Measurements from ENCODE around the gene AOC3. TPM values are rescaled to one million over a fixed set of nuclear protein-coding genes. Genes with fewer than 3 reads are reported as not detected.

Gene AOC3
- total and polyA plus RNA-seq, 10 donors = 7.1 to 32.5 (median 15.8) TPM

DNA sequence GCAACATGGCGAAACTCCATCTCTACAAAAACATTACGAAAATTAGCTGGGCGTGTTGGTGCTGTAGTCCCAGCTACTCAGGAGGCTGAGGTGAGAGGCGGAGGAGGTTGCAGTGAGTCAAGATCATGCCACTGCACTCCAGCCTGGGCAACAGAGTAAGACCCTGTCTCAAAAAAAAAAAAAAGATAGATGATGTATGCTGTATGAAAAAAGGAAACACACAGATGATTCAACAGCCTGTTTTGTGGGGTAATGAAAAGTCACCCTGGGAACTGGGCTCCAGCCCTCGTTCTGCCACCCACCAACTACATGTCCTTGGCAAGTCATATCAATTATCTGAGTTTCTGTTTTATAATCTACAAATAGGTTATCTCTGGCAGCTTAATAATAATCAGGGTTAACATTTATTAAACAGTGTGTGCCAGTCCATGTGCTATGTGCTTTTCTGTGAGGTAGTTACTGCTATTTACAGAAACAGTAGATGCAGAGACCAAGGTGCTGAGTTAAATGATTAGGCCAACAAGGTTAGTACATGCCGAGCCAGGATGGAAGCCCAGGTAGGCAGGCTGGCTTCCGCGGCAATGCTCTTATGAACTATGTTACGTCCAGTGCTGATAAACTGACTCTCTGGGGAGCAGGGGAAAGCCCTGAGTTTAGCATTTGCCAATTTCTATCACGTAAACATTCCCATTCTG lies 50.7 kb downstream of the AOC3 start:
- TF ChIP-seq POLR2A (IDR thresholded peaks at IDR 0.05) (no peak), POLR2AphosphoS5 (IDR thresholded peaks at IDR 0.05) (no peak), CTCF (IDR thresholded peaks at IDR 0.05 in 8 of 11, conservative IDR thresholded peaks at IDR 0.05 in 3 of 11) (no peak)
- no peak overlapping the region for H3K27ac ChIP-seq
- H3K4me3 ChIP-seq = no peak overlapping the region
- H3K4me1 ChIP-seq = no peaks in the 10 kb centered on the region
- intact Hi-C loops (cut with DNase I; ENCODE audit: low total_unique reads) = no loop called here
- DNase-seq = no peak
- peaks cover 0 to 4% (median 0%) of the 10 kb centered on the region in 7 donors for H3K27me3 ChIP-seq (replicated peaks in 1 of 7)
- 77 to 90% (median 85%) methylated on average over 10 of the region's 10 CpGs for WGBS, 5 donors
- no peaks in the 10 kb centered on the region for H3K9me3 ChIP-seq
- no peaks in the 10 kb centered on the region for H3K36me3 ChIP-seq

DNA sequence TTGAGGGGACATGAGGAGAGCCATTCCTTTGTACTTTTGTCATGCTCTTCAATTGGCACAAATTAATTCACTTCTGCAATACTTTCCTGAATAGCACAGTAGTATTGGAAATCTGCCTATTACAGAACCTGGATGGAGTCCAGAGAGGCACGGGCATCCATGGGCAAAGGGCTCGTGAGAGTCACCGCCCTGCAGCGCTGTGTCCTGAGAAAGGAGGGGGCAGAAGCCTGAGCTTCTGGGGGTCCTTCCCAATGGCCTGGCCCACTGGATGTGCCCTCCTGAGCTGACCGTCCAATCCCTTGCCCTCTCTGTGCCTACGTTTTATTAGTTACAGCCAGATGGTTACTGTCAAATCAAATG lies 53.1 kb downstream of the AOC3 start:
- no peaks in the 10 kb centered on the region for H3K9me3 ChIP-seq
- H3K27me3 ChIP-seq (replicated peaks in 1 of 7) = peaks cover 0 to 4% (median 0%) of the 10 kb centered on the region in 7 donors
- DNase-seq = no peak
- no peak overlapping the region for H3K4me3 ChIP-seq
- no peaks in the 10 kb centered on the region for H3K4me1 ChIP-seq
- H3K27ac ChIP-seq = no peak overlapping the region
- TF ChIP-seq CTCF (IDR thresholded peaks at IDR 0.05 in 8 of 11, conservative IDR thresholded peaks at IDR 0.05 in 3 of 11) = no peak
- TF ChIP-seq POLR2AphosphoS5 (IDR thresholded peaks at IDR 0.05) = no peak
- TF ChIP-seq POLR2A (IDR thresholded peaks at IDR 0.05) = no peak
- no peaks in the 10 kb centered on the region for H3K36me3 ChIP-seq
- intact Hi-C loops (cut with DNase I; ENCODE audit: low total_unique reads) = no loop called here
- WGBS, 5 donors = 76 to 87% (median 78%) methylated on average over 6 of the region's 6 CpGs

GRCh38 chr17:42906772-42907446 lies 55.9 kb downstream of the AOC3 start:
- H3K27ac ChIP-seq = no peak overlapping the region
- 69 to 80% (median 74%) methylated on average over 8 of the region's 8 CpGs for WGBS, 5 donors
- H3K4me3 ChIP-seq = no peak overlapping the region
- DNase-seq = no peak
- peaks cover 0 to 14% (median 0%) of the 10 kb centered on the region in 7 donors for H3K27me3 ChIP-seq (replicated peaks in 1 of 7)
- H3K4me1 ChIP-seq = no peaks in the 10 kb centered on the region
- no peaks in the 10 kb centered on the region for H3K9me3 ChIP-seq
- intact Hi-C loops (cut with DNase I; ENCODE audit: low total_unique reads) = no loop called here
- TF ChIP-seq POLR2A (IDR thresholded peaks at IDR 0.05) = no peak
- TF ChIP-seq POLR2AphosphoS5 (IDR thresholded peaks at IDR 0.05) = no peak
- no peak for TF ChIP-seq CTCF (IDR thresholded peaks at IDR 0.05 in 8 of 11, conservative IDR thresholded peaks at IDR 0.05 in 3 of 11)
- no peaks in the 10 kb centered on the region for H3K36me3 ChIP-seq

Small RNA genes within 50 kb of the gene (microRNA-seq; reads per million reads assigned to microRNA genes)
- gene MIR6781 = 0 to 0.72 (median 0.28) reads per million in 3 donors

Small RNA genes within 50 kb of the gene (small RNA-seq; reads per million reads assigned to genes)
- gene MIR6781 (0 reads per million in 4 donors), gene RNU6-287P (0 reads per million in 4 donors)

Other genes with a start within 250 kb of the AOC3 start
- gene RETREG3, start 241.8 kb upstream of the AOC3 start, total RNA-seq = 10 to 100 TPM; 65.8 to 87.5 (median 80.5) TPM
- gene RETREG3, start 241.8 kb upstream of the AOC3 start, polyA plus RNA-seq = 10 to 100 TPM; 20.3 to 30.9 (median 30.3) TPM
- gene TUBG1, start 241.5 kb upstream of the AOC3 start, total RNA-seq = 10 to 100 TPM; 20.4 to 33.8 (median 26.3) TPM
- 10 to 100 TPM in 2 of 3 donors, 1 to 10 TPM in 1; 9.5 to 19.4 (median 16.9) TPM for gene TUBG1, start 241.5 kb upstream of the AOC3 start, polyA plus RNA-seq
- gene TUBG2, start 191.9 kb upstream of the AOC3 start, total RNA-seq = 10 to 100 TPM; 13.8 to 24.9 (median 16.6) TPM
- 10 to 100 TPM in 1 of 3 donors, 1 to 10 TPM in 2; 4.9 to 12.5 (median 8.4) TPM for gene TUBG2, start 191.9 kb upstream of the AOC3 start, polyA plus RNA-seq
- 10 to 100 TPM; 10.8 to 19.5 (median 14.6) TPM for gene PLEKHH3, start 174.2 kb upstream of the AOC3 start, total RNA-seq
- gene PLEKHH3, start 174.2 kb upstream of the AOC3 start, polyA plus RNA-seq = 10 to 100 TPM in 2 of 3 donors, 1 to 10 TPM in 1; 9.4 to 16.0 (median 13.1) TPM
- gene CCR10, start 169.4 kb upstream of the AOC3 start, total RNA-seq = 1 to 10 TPM in 5 of 7 donors, under 1 TPM in 2; 0.51 to 4.7 (median 2.0) TPM
- gene CCR10, start 169.4 kb upstream of the AOC3 start, polyA plus RNA-seq = 1 to 10 TPM in 1 of 3 donors, under 1 TPM in 2; 0.71 to 1.1 (median 0.76) TPM
- gene CNTNAP1, start 168.7 kb upstream of the AOC3 start, total RNA-seq = 10 to 100 TPM in 3 of 7 donors, 1 to 10 TPM in 4; 3.9 to 11.2 (median 7.5) TPM
- 1 to 10 TPM; 1.1 to 3.1 (median 1.6) TPM for gene CNTNAP1, start 168.7 kb upstream of the AOC3 start, polyA plus RNA-seq
- 100 to 1,000 TPM in 1 of 7 donors, 10 to 100 TPM in 6; 62.3 to 104 (median 75.5) TPM for gene EZH1, start 106.2 kb upstream of the AOC3 start, total RNA-seq
- gene EZH1, start 106.2 kb upstream of the AOC3 start, polyA plus RNA-seq = 10 to 100 TPM; 24.1 to 27.9 (median 27.1) TPM
- gene RAMP2, start 90.0 kb upstream of the AOC3 start, total RNA-seq = 10 to 100 TPM in 6 of 7 donors, 1 to 10 TPM in 1; 9.7 to 34.3 (median 27.0) TPM
- 10 to 100 TPM; 21.5 to 51.7 (median 36.0) TPM for gene RAMP2, start 90.0 kb upstream of the AOC3 start, polyA plus RNA-seq
- 10 to 100 TPM; 29.6 to 41.1 (median 34.5) TPM for gene VPS25, start 77.8 kb upstream of the AOC3 start, total RNA-seq
- 10 to 100 TPM; 31.0 to 47.7 (median 41.4) TPM for gene VPS25, start 77.8 kb upstream of the AOC3 start, polyA plus RNA-seq
- under 1 TPM in 3 of 7 donors, not detected in 4; 0.10 to 0.52 (median 0.41) TPM for gene WNK4, start 70.6 kb upstream of the AOC3 start, total RNA-seq
- gene WNK4, start 70.6 kb upstream of the AOC3 start, polyA plus RNA-seq = under 1 TPM in 2 of 3 donors, not detected in 1; 0.04 to 0.06 TPM
- gene COA3, start 52.5 kb upstream of the AOC3 start, total RNA-seq = 10 to 100 TPM; 30.0 to 62.0 (median 39.0) TPM
- 100 to 1,000 TPM in 1 of 3 donors, 10 to 100 TPM in 2; 65.6 to 126 (median 97.1) TPM for gene COA3, start 52.5 kb upstream of the AOC3 start, polyA plus RNA-seq
- not detected for gene CNTD1, start 52.3 kb upstream of the AOC3 start, total RNA-seq
- gene CNTD1, start 52.3 kb upstream of the AOC3 start, polyA plus RNA-seq = under 1 TPM; 0.17 to 0.26 (median 0.24) TPM
- gene BECN1, start 26.9 kb upstream of the AOC3 start, total RNA-seq = 100 to 1,000 TPM in 2 of 7 donors, 10 to 100 TPM in 5; 76.4 to 113 (median 95.6) TPM
- 10 to 100 TPM; 43.0 to 57.8 (median 50.2) TPM for gene BECN1, start 26.9 kb upstream of the AOC3 start, polyA plus RNA-seq
- 10 to 100 TPM; 66.9 to 96.4 (median 77.4) TPM for gene PSME3, start 17.8 kb upstream of the AOC3 start, total RNA-seq
- gene PSME3, start 17.8 kb upstream of the AOC3 start, polyA plus RNA-seq = 10 to 100 TPM; 19.1 to 46.0 (median 29.6) TPM
- gene AOC2, start 6.6 kb upstream of the AOC3 start, total RNA-seq = 1 to 10 TPM; 2.3 to 3.6 (median 2.7) TPM
- gene AOC2, start 6.6 kb upstream of the AOC3 start, polyA plus RNA-seq = under 1 TPM; 0.59 to 0.90 (median 0.63) TPM
- gene G6PC1, start 49.6 kb downstream of the AOC3 start, total RNA-seq = not detected
- gene G6PC1, start 49.6 kb downstream of the AOC3 start, polyA plus RNA-seq = not detected
- gene AARSD1, start 113.3 kb downstream of the AOC3 start, total RNA-seq = 10 to 100 TPM; 13.1 to 44.2 (median 31.5) TPM
- gene AARSD1, start 113.3 kb downstream of the AOC3 start, polyA plus RNA-seq = 10 to 100 TPM; 39.8 to 55.6 (median 50.3) TPM
- 1 to 10 TPM in 3 of 7 donors, under 1 TPM in 3, not detected in 1; 0.61 to 1.8 (median 1.1) TPM for gene PTGES3L, start 128.9 kb downstream of the AOC3 start, total RNA-seq
- under 1 TPM; 0.70 to 0.93 (median 0.89) TPM for gene PTGES3L, start 128.9 kb downstream of the AOC3 start, polyA plus RNA-seq
- 10 to 100 TPM; 17.1 to 27.9 (median 22.4) TPM for gene RUNDC1, start 129.4 kb downstream of the AOC3 start, total RNA-seq
- 10 to 100 TPM in 1 of 3 donors, 1 to 10 TPM in 2; 6.7 to 10.5 (median 8.2) TPM for gene RUNDC1, start 129.4 kb downstream of the AOC3 start, polyA plus RNA-seq
- gene RPL27, start 147.2 kb downstream of the AOC3 start, total RNA-seq = 1,000 to 10,000 TPM in 3 of 7 donors, 100 to 1,000 TPM in 4; 702 to 1,170 (median 925) TPM
- gene RPL27, start 147.2 kb downstream of the AOC3 start, polyA plus RNA-seq = 1,000 to 10,000 TPM; 5,502 to 6,357 (median 5,985) TPM
- gene IFI35, start 155.6 kb downstream of the AOC3 start, total RNA-seq = 10 to 100 TPM; 45.5 to 63.3 (median 51.9) TPM
- gene IFI35, start 155.6 kb downstream of the AOC3 start, polyA plus RNA-seq = 10 to 100 TPM; 38.0 to 64.8 (median 40.6) TPM
- 100 to 1,000 TPM in 1 of 7 donors, 10 to 100 TPM in 6; 55.4 to 144 (median 79.0) TPM for gene VAT1, start 171.2 kb downstream of the AOC3 start, total RNA-seq
- gene VAT1, start 171.2 kb downstream of the AOC3 start, polyA plus RNA-seq = 10 to 100 TPM; 20.3 to 64.5 (median 27.0) TPM
- under 1 TPM; 0.09 to 0.47 (median 0.32) TPM for gene RND2, start 174.0 kb downstream of the AOC3 start, total RNA-seq
- under 1 TPM; 0.11 to 0.42 (median 0.17) TPM for gene RND2, start 174.0 kb downstream of the AOC3 start, polyA plus RNA-seq